Measurements from ENCODE around the gene SLC29A3. TPM values are rescaled to one million over a fixed set of nuclear protein-coding genes. Genes with fewer than 3 reads are reported as not detected.
A peak's percentile ranks its signal among the peaks of the same experiment; 100 is the strongest.

SLC29A3 gene
- polyA plus RNA-seq, 3 donors = 9.7 to 28.4 (median 16.6) TPM

GRCh38 chr10:71382028-71382427, 63.0 kb downstream of the SLC29A3 start:
- Mint-ChIP-seq H3K27ac (peak overlapping the region in 4 of 7 donors; percentile 72 to 93 (median 78)), H3K4me3 (no peak overlapping the region), H3K36me3 (no peaks in the 10 kb centered on the region), H3K4me1 (peaks cover 40% of the 10 kb centered on the region), H3K9me3 (peaks cover 0 to 2% (median 0%) of the 10 kb centered on the region in 7 donors), H3K27me3 (ENCODE audit: low read depth in 3 of 3) (peaks cover 0 to 2% (median 2%) of the 10 kb centered on the region in 3 donors)
- H3K9ac ChIP-seq (ENCODE audit: insufficient read depth, low read length, poor library complexity, severe bottlenecking) = no peak overlapping the region
- no peak overlapping the region for H3K4me2 ChIP-seq (replicated peaks; ENCODE audit: extremely low read depth, low read length, poor library complexity, severe bottlenecking)
- no peaks in the 10 kb centered on the region for H4K20me1 ChIP-seq (ENCODE audit: insufficient read depth, low read length)
- no peak overlapping the region for H3K4me3 ChIP-seq (replicated peaks in 1 of 3; ENCODE audit: low read depth in 2 of 3, low read length in 3 of 3)
- DNase-seq = no peak
- no peaks in the 10 kb centered on the region for H3K9me3 ChIP-seq (replicated peaks in 1 of 2; ENCODE audit: control insufficient read depth in 1 of 2, insufficient read depth in 1 of 2, low read length in 2 of 2)
- peaks cover 1% of the 10 kb centered on the region for H3K79me2 ChIP-seq (ENCODE audit: insufficient read depth, low read length)
- WGBS (ENCODE audit: insufficient coverage) = no CpG with 5 or more reads among the region's 2 CpGs
- H2AFZ ChIP-seq (ENCODE audit: insufficient read depth, low read depth, low read length, poor library complexity, severe bottlenecking) = no peak overlapping the region
- H3K27ac ChIP-seq (ENCODE audit: low read depth in 1 of 2, low read length in 2 of 2) = peak overlapping the region in 1 of 2 donors; percentile 63
- no peak for TF ChIP-seq CTCF (IDR thresholded peaks at IDR 0.05)
- H3K27me3 ChIP-seq (ENCODE audit: control insufficient read depth in 2 of 2, insufficient read depth in 2 of 2, low read length in 2 of 2) = no peaks in the 10 kb centered on the region
- no peaks in the 10 kb centered on the region for H3K36me3 ChIP-seq (replicated peaks in 1 of 2; ENCODE audit: control insufficient read depth in 1 of 2, insufficient read depth in 2 of 2, low read length in 2 of 2)
- intact Hi-C loops (cut with micrococcal nuclease) = loop anchor here (5.0 to 10.0 kb wide), 2 partner anchors 223 to 310 kb away; no protein-coding TSS in a partner anchor
- peaks cover 58 to 62% of the 10 kb centered on the region in 2 donors for H3K4me1 ChIP-seq (ENCODE audit: control insufficient read depth in 1 of 2, insufficient read depth in 2 of 2, low read length in 2 of 2)

GRCh38 chr10:71382757-71383156, 63.7 kb downstream of the SLC29A3 start:
- intact Hi-C loops (cut with micrococcal nuclease) = loop anchor here (5.0 to 10.0 kb wide), 2 partner anchors 222 to 310 kb away; no protein-coding TSS in a partner anchor
- DNase-seq = peak; percentile 37 to 63 (median 61)
- H3K9me3 ChIP-seq (replicated peaks in 1 of 2; ENCODE audit: control insufficient read depth in 1 of 2, insufficient read depth in 1 of 2, low read length in 2 of 2) = no peaks in the 10 kb centered on the region
- no peaks in the 10 kb centered on the region for H4K20me1 ChIP-seq (ENCODE audit: insufficient read depth, low read length)
- H3K27ac ChIP-seq (ENCODE audit: low read depth in 1 of 2, low read length in 2 of 2) = peak overlapping the region; percentile 34 to 63
- peaks cover 0 to 2% (median 2%) of the 10 kb centered on the region in 3 donors for H3K27me3 Mint-ChIP-seq (ENCODE audit: low read depth in 3 of 3)
- no CpG with 5 or more reads among the region's 1 CpG for WGBS (ENCODE audit: insufficient coverage)
- H3K4me2 ChIP-seq (replicated peaks; ENCODE audit: extremely low read depth, low read length, poor library complexity, severe bottlenecking) = no peak overlapping the region
- H3K79me2 ChIP-seq (ENCODE audit: insufficient read depth, low read length) = no peaks in the 10 kb centered on the region
- no peaks in the 10 kb centered on the region for H3K9me3 Mint-ChIP-seq
- H2AFZ ChIP-seq (ENCODE audit: insufficient read depth, low read depth, low read length, poor library complexity, severe bottlenecking) = no peak overlapping the region
- no peaks in the 10 kb centered on the region for H3K36me3 ChIP-seq (replicated peaks in 1 of 2; ENCODE audit: control insufficient read depth in 1 of 2, insufficient read depth in 2 of 2, low read length in 2 of 2)
- no peaks in the 10 kb centered on the region for H3K36me3 Mint-ChIP-seq
- peak overlapping the region; percentile 29 for H3K9ac ChIP-seq (ENCODE audit: insufficient read depth, low read length, poor library complexity, severe bottlenecking)
- TF ChIP-seq CTCF (IDR thresholded peaks at IDR 0.05) = no peak
- H3K4me1 Mint-ChIP-seq = peaks cover 36% of the 10 kb centered on the region
- H3K27me3 ChIP-seq (ENCODE audit: control insufficient read depth in 2 of 2, insufficient read depth in 2 of 2, low read length in 2 of 2) = no peaks in the 10 kb centered on the region
- peak overlapping the region; percentile 72 to 93 (median 89) for H3K27ac Mint-ChIP-seq
- no peak overlapping the region for H3K4me3 Mint-ChIP-seq
- H3K4me3 ChIP-seq (replicated peaks in 1 of 3; ENCODE audit: low read depth in 2 of 3, low read length in 3 of 3) = no peak overlapping the region
- peaks cover 51 to 54% of the 10 kb centered on the region in 2 donors for H3K4me1 ChIP-seq (ENCODE audit: control insufficient read depth in 1 of 2, insufficient read depth in 2 of 2, low read length in 2 of 2)

Measured in CD14-positive monocyte (primary cell).